ENCODE data around the gene MT1X. TPM values are rescaled to one million over a fixed set of nuclear protein-coding genes. Genes with fewer than 3 reads are reported as not detected.
A peak's percentile ranks its signal among the peaks of the same experiment; 100 is the strongest.

MT1X gene
- total and polyA plus RNA-seq, 2 of the 13 experiments (the other 11 are each of a cell fraction or from before 2014, with no cell fraction given) = 19.7 to 288 TPM

- peak; percentile 88 for TF ChIP-seq ZBTB7A (CRISPR knock-in tag; IDR thresholded peaks at IDR 0.05)
- no peak for TF ChIP-seq PHF5A (CRISPR knock-in tag; IDR thresholded peaks at IDR 0.05; ENCODE audit: low read depth, unreplicated experiment)
- peak; percentile 98; the same call in 1 of the 2 replicates for TF ChIP-seq ZNF713 (CRISPR knock-in tag; IDR thresholded peaks at IDR 0.05)
- no peak for TF ChIP-seq CC2D1A (CRISPR knock-in tag; IDR thresholded peaks at IDR 0.05)
- TF ChIP-seq CREM (IDR thresholded peaks at IDR 0.05) = no peak; the same call in 1 of the 2 replicates
- peak; percentile 59; the same call in 1 of the 2 replicates for TF ChIP-seq CREM (CRISPR knock-in tag; IDR thresholded peaks at IDR 0.05)
- TF ChIP-seq GZF1 (CRISPR knock-in tag; IDR thresholded peaks at IDR 0.05) = no peak
- no peak for TF ChIP-seq ZBTB3 (CRISPR knock-in tag; IDR thresholded peaks at IDR 0.05; ENCODE audit: borderline replicate concordance, low read depth)
- TF ChIP-seq BCL6 (CRISPR knock-in tag; IDR thresholded peaks at IDR 0.05) = no peak; the same call in 1 of the 2 replicates
- peak; percentile 83 for TF ChIP-seq ZNF142 (CRISPR knock-in tag; IDR thresholded peaks at IDR 0.05)
- TF ChIP-seq ZNF841 (CRISPR knock-in tag; IDR thresholded peaks at IDR 0.05; ENCODE audit: borderline replicate concordance) = no peak
- TF ChIP-seq ZNF615 (CRISPR knock-in tag; IDR thresholded peaks at IDR 0.05; ENCODE audit: borderline replicate concordance) = no peak
- no peak for TF ChIP-seq ZNF644 (CRISPR knock-in tag; IDR thresholded peaks at IDR 0.05; ENCODE audit: low read depth)
- TF ChIP-seq ZSCAN22 (CRISPR knock-in tag; IDR thresholded peaks at IDR 0.05) = no peak
- no peak for TF ChIP-seq PRMT3 (CRISPR knock-in tag; IDR thresholded peaks at IDR 0.05; ENCODE audit: borderline replicate concordance, low read depth)
- peak; percentile 94 for TF ChIP-seq ZNF678 (CRISPR knock-in tag; IDR thresholded peaks at IDR 0.05)
- no peak for TF ChIP-seq ZNF235 (CRISPR knock-in tag; IDR thresholded peaks at IDR 0.05; ENCODE audit: borderline replicate concordance)
- TF ChIP-seq ZGPAT (CRISPR knock-in tag; IDR thresholded peaks at IDR 0.05) = peak; percentile 90
- TF ChIP-seq KLF6 (CRISPR knock-in tag; IDR thresholded peaks at IDR 0.05) = no peak
- peak; percentile 62; the same call in 1 of the 2 replicates for TF ChIP-seq ZNF563 (CRISPR knock-in tag; IDR thresholded peaks at IDR 0.05)
- TF ChIP-seq ZNF800 (CRISPR knock-in tag; IDR thresholded peaks at IDR 0.05) = 0 out of 2 replicates have a peak, but pooled peaks have one; percentile 60
Measured at GRCh38 chr16:56729735-56730662, 47.7 kb downstream of the MT1X start, which contains the start of gene NUP93 (continued).

All from HepG2 (cell line).